Activated CD8-positive, alpha-beta memory T cell treated with anti-CD3 and anti-CD28 coated beads, Interleukin-2, amount 50 U/mL, for 24 hours (primary cell): Measurements from ENCODE around the gene ADAMTS7.
"Not testable (repeated sequence)": the region's sequence is repeated elsewhere in the genome, so short reads cannot be mapped to it uniquely, and the experiment has no call there.

Experiments used
- DNase-seq: peaks from one replicate; pipeline ENCODE4 v3.0.0-alpha.2; 2020; ENCODE audit errors: extremely low read depth

The ADAMTS7 gene

DNA sequence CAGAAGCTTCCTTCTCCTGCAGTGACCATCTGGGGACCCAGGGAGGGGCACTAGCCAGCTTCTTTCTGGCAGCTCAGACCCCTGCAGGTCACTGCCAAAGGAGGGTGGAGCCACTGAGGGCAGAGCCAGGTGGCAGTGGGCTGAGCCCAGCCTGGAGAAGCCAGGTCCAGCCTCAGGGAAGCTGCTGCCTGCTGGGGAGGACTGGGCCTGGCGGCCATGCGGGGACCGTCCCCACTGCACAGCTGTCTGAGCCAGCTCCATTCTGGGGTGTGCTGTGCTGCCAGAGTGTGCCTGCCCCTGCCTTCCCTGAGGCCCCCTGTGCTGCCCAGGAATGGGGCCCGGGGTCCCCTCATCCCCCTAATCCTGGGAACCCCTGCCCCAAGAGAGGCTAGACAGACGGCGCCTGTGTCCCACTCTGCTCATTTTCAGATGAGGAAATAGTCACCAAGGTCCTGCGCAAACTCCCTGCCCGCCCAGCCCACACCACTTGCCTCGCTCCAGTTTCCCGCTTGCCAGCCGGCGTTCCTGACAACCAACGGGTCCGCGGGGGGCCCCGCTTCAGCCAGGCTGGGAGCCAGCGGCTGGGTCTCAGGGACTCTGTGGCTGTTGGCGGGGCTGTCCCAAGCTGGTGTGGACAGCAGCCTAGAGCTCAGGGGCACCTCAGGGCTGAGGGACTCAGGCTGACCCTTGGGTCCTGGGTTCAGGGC is 46.0 kb downstream of the ADAMTS7 start:
- not testable (repeated sequence) for DNase-seq

- DNase-seq = not testable (repeated sequence)
These were observed 46.7 kb downstream of the ADAMTS7 start for GRCh38 chr15:78764340-78765153.

GRCh38 chr15:78763796-78764241 is 47.4 kb downstream of the ADAMTS7 start:
- no peak for DNase-seq

GRCh38 chr15:78762985-78763795 is 48.1 kb downstream of the ADAMTS7 start:
- DNase-seq = no peak

DNA sequence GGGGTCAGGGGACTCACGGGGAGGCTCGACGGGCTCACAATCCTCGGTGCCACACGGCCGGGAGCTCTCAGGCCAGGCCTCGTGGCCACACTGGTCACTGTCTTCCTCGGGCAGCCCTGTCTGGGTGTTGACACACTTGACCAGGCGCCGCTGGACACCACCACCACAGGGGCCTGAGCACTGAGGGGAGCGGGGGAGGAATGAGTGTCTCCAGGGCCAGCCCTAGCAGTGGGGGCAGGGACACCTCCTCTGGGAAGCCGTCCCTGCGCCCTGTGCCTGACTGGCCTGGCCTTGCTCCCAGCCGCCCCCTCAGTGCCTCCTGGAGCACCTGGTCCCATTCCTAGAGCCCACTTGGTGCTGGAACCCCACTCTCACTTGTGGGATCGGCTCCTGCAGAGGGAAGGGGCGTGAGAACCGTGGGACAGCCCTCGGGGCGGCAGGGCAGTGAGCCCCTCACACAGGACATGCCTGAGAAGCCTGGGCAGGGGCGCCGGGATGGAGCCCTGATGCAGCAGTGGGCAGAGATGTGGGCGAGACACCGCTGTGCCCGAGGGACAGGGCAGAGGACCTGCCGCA is 48.8 kb downstream of the ADAMTS7 start:
- DNase-seq = not testable (repeated sequence)

DNA sequence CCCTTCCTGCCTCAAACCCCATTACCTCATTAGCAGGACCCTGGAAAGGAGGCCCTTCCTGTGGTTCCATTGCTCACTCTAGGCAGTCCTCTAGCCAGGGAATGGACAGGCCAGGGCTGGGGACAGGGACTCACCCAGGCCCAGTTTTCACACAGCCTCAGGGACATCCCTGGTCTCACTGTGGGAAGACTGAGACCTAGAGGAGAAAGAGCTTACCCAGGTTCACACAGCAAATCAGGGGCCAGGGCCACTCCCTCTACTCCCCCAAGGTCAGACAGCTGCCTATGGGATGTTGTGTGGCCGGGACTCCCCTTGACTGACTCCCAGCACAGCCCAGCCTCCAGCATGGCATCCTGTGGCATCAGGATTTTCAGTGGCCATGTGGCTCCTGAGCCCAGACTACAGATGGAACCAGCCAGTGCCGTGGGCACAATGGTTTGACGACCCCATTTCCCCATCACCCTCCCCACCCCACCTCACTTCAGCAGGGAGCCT is 49.3 kb downstream of the ADAMTS7 start:
- DNase-seq = no peak

DNA sequence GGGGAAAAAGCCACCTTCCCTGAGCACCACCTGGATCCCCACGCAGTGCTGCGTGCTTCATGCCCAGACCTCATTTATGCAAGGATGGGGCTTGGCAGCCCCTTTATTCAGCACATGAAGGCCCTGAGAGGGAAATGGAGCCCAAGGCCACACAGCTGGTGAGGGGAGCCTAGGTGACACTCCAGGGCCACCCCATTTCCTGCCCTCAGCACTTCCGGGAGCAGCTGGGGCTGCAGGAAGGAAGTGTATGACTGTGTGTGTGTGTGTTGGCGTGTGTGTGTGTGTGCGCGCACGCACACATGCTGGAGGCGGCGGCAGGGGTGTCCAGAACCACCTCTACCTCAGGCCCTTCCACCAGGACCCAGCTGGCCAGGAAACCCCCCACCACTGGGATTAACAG is 49.8 kb downstream of the ADAMTS7 start:
- peak; percentile 27 for DNase-seq

- DNase-seq = no peak
These were observed 50.2 kb downstream of the ADAMTS7 start for GRCh38 chr15:78761020-78761419.

- DNase-seq = not testable (repeated sequence)
These were observed 51.0 kb downstream of the ADAMTS7 start for GRCh38 chr15:78760091-78760882.

DNA sequence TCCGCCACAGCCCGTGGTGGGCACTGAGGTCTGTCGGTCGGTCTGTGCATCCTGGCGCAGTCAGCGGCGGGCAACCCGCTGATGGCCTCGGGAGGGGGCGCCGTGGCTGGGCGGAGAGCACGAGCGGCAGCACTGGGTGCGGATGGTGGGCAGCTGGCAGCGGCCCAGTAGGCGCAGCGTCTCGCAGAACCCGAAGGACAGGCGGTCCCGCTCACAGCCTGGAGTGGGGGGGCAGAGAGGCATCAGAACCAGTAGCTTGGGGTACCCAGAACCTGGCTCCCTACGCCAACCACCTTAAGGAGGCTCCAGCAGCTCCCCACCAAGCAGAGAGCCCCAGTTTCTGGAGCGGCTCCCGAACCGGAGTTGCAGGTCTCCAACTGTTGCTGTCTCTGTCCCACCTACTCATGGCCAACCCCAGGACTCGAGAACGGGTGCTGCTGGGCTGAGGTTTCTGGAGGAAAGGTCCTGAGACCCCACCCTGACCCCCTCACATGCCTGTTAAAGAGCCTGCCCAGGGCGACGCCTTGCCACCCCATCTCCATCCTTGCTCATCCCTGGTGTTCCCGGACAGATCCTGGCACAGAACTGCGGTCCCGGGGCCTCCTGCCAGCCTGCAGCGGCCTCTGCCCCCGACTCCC is 51.8 kb downstream of the ADAMTS7 start:
- not testable (repeated sequence) for DNase-seq

GRCh38 chr15:78758486-78759200 is 52.6 kb downstream of the ADAMTS7 start:
- not testable (repeated sequence) for DNase-seq

DNA sequence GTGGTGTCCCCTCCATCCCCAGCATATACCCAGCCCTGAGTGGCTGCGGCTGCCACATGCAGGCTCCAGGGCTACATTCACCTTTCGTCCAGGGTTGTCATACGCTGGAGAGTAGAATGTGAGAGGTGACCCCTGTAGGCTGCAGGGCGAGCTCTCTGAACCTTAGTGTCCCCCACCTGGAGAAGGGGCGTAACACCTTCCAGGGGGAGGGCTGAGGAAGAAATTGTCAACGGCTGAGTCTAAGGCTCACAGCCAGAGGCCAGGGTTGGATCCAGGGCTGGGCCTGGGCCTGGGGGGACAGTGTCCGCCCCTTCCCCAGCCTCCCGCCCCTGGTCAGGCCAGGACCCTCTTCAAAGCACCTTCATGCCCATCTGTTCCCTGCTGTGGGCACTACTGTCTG is 53.2 kb downstream of the ADAMTS7 start:
- not testable (repeated sequence) for DNase-seq

DNA sequence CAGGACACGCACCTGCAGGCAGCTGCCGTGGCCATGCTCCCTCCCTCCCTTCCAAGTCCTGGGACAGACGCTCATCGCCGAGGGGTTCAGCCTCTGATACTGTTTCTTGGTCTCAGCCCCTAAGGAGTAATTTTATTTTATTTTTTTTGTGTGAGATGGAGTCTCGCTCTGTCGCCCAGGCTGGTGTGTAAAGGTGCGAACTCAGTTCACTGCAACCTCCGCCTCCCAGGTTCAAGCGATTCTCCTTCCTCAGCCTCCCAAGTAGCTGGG is 53.7 kb downstream of the ADAMTS7 start:
- no peak for DNase-seq

- not testable (repeated sequence) for DNase-seq
These were observed 54.3 kb downstream of the ADAMTS7 start for GRCh38 chr15:78756781-78757635.

DNA sequence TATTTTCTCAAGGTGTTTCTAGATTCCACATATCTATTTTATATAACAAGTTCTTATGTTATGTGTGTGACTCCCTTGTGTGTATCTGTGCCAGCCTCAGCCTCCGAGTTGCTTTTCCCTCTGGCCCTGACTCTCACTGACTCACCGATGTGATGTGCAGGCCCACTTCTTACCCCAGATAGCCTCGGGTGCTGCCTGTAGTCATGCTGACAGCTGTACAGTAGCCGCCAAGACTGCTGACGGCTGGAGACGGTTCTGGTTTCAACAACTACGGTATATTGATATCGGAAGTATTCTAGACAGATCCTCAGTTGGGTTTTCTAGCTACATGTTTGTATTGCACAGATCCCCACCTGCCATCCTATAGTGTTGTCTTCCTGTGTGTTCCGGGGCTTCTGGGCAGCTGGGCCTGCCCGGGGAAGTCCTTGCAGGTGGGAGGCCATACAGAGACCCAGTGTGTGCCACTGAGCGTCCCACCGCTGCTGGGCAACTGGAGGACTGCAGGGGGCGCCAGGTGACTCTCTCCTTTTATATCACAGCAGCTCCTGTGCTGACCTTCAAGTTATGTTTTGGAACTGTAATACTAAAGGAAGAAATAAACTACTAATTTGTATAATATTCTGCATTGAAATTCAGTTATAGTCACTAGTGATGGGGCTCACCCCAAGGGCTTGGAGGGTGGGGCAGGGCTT is 55.2 kb downstream of the ADAMTS7 start:
- not testable (repeated sequence) for DNase-seq

- DNase-seq = not testable (repeated sequence)
These were observed 56.5 kb downstream of the ADAMTS7 start for GRCh38 chr15:78754637-78755280.

DNA sequence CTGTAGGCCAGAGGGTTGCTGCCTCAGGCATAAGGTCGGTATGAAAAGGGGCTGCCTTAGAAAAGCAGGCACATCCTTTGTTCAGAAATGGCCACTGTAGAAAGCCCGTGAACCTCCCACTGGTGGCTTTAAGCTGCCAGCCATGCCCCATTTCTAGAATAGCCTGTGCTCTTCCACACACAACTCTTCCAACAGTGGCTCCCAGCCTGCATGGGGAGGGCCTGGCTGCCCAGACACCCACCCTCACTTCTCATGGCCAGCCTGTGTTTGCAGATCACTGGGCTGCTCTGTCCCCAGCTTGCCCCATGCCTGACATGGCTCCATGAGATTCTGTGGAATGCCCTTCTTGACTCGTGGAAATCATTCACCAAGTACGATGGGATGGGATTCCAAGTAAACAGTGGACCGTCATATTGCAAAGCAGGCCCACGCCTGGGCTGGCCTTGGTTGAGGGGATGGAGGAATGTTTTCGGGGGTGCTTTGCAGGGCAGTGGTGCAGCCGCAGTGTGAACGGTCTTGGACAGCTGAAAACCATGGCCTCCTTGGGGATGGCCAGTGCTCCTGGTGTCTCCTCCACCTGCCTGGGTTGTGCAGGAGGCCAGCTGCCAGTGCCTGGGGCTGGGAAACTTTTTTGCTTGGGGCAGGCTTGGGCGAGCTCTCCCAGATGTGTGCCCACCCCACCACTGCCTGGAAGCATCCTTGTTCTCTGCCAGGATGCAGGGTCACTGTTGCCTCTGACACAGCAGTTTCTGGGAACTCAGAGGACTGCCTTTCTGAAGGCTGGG is 57.3 kb downstream of the ADAMTS7 start:
- not testable (repeated sequence) for DNase-seq
